Glomerular visceral epithelial cell (primary cell): Measurements from ENCODE around the gene RAMACL.

Experiments used
- DNase-seq: peaks from one replicate; pipeline ENCODE4 v3.0.0-alpha.2; 2016; ENCODE audit errors: extremely low spot score

Gene RAMACL

GRCh38 chr6:166533205-166533824, 53.2 kb downstream of the RAMACL start:
- DNase-seq = no peak
